ENCODE data around the gene JMJD1C. TPM values are rescaled to one million over a fixed set of nuclear protein-coding genes. Genes with fewer than 3 reads are reported as not detected.
"Not testable (repeated sequence)": the region's sequence is repeated elsewhere in the genome, so short reads cannot be mapped to it uniquely, and the experiment has no call there.

JMJD1C gene
- total RNA-seq: 10 to 100 TPM; 39.2 to 50.7 TPM

- ATAC-seq (peak; percentile 91 to 92), DNase-seq (ENCODE audit: low spot score) (peak; percentile 85)
- peaks cover 0 to 14% of the 10 kb centered on the region in 2 donors for H3K27me3 Mint-ChIP-seq
- peak within 1 kb of the TSS; percentile 70 to 93 for H3K27ac Mint-ChIP-seq
- H3K9me3 Mint-ChIP-seq: no peaks in the 10 kb centered on the region
- no peaks in the 10 kb centered on the region for H3K36me3 Mint-ChIP-seq
- peak within 1 kb of the TSS; percentile 97 for H3K4me3 Mint-ChIP-seq
- H3K4me1 Mint-ChIP-seq (ENCODE audit: low read depth in 2 of 2): peaks cover 14 to 15% of the 10 kb centered on the region in 2 donors
Measured at GRCh38 chr10:63465293-63466143, at the start of gene JMJD1C. Gene JMJD1C (minus strand): TSS chr10:63465977. CDS start chr10:63465662, 315 bp downstream.

- H3K4me1 Mint-ChIP-seq (ENCODE audit: low read depth in 2 of 2): peaks cover 38 to 44% of the 10 kb centered on the region in 2 donors
- H3K27ac Mint-ChIP-seq: no peak overlapping the region
- ATAC-seq (no peak), DNase-seq (ENCODE audit: low spot score) (no peak)
- H3K4me3 Mint-ChIP-seq: no peak overlapping the region
- no peaks in the 10 kb centered on the region for H3K27me3 Mint-ChIP-seq
- H3K9me3 Mint-ChIP-seq: no peaks in the 10 kb centered on the region
- H3K36me3 Mint-ChIP-seq: no peaks in the 10 kb centered on the region
Measured at GRCh38 chr10:63515002-63515763, 49.4 kb upstream of the JMJD1C start.

GRCh38 chr10:63506554-63506953 is 40.8 kb upstream of the JMJD1C start:
- Mint-ChIP-seq H3K36me3 (no peaks in the 10 kb centered on the region), H3K27ac (no peak overlapping the region), H3K4me3 (no peak overlapping the region), H3K4me1 (ENCODE audit: low read depth in 2 of 2) (peaks cover 6 to 10% of the 10 kb centered on the region in 2 donors), H3K9me3 (no peaks in the 10 kb centered on the region), H3K27me3 (no peaks in the 10 kb centered on the region)
- ATAC-seq (no peak), DNase-seq (ENCODE audit: low spot score) (no peak)

GRCh38 chr10:63505562-63505961 is 39.8 kb upstream of the JMJD1C start:
- no peak for DNase-seq (ENCODE audit: low spot score)
- Mint-ChIP-seq H3K4me3 (no peak overlapping the region), H3K4me1 (ENCODE audit: low read depth in 2 of 2) (peaks cover 6 to 10% of the 10 kb centered on the region in 2 donors), H3K36me3 (no peaks in the 10 kb centered on the region), H3K9me3 (no peaks in the 10 kb centered on the region), H3K27me3 (no peaks in the 10 kb centered on the region), H3K27ac (no peak overlapping the region)
- no peak for ATAC-seq

- H3K27me3 Mint-ChIP-seq: no peaks in the 10 kb centered on the region
- no peak overlapping the region for H3K4me3 Mint-ChIP-seq
- no peak for DNase-seq (ENCODE audit: low spot score)
- no peak for ATAC-seq
- peaks cover 6 to 11% of the 10 kb centered on the region in 2 donors for H3K4me1 Mint-ChIP-seq (ENCODE audit: low read depth in 2 of 2)
- H3K27ac Mint-ChIP-seq: no peak overlapping the region
- H3K36me3 Mint-ChIP-seq: no peaks in the 10 kb centered on the region
- no peaks in the 10 kb centered on the region for H3K9me3 Mint-ChIP-seq
Measured at GRCh38 chr10:63504145-63504881, 38.5 kb upstream of the JMJD1C start.

- Mint-ChIP-seq H3K4me1 (ENCODE audit: low read depth in 2 of 2) (peaks cover 6 to 17% of the 10 kb centered on the region in 2 donors), H3K9me3 (no peaks in the 10 kb centered on the region), H3K27ac (no peak overlapping the region), H3K4me3 (no peak overlapping the region), H3K36me3 (no peaks in the 10 kb centered on the region), H3K27me3 (no peaks in the 10 kb centered on the region)
- no peak for DNase-seq (ENCODE audit: low spot score)
- ATAC-seq: no peak
Measured at GRCh38 chr10:63503395-63503794, 37.6 kb upstream of the JMJD1C start.

- Mint-ChIP-seq H3K4me1 (ENCODE audit: low read depth in 2 of 2) (peaks cover 6 to 17% of the 10 kb centered on the region in 2 donors), H3K27ac (no peak overlapping the region), H3K9me3 (no peaks in the 10 kb centered on the region), H3K27me3 (no peaks in the 10 kb centered on the region), H3K36me3 (no peaks in the 10 kb centered on the region), H3K4me3 (no peak overlapping the region)
- ATAC-seq (no peak), DNase-seq (ENCODE audit: low spot score) (no peak)
Measured at GRCh38 chr10:63502832-63503231, 37.1 kb upstream of the JMJD1C start.

GRCh38 chr10:63501954-63502353 is 36.2 kb upstream of the JMJD1C start:
- H3K36me3 Mint-ChIP-seq: no peaks in the 10 kb centered on the region
- no peaks in the 10 kb centered on the region for H3K9me3 Mint-ChIP-seq
- H3K4me1 Mint-ChIP-seq (ENCODE audit: low read depth in 2 of 2): peaks cover 6 to 16% of the 10 kb centered on the region in 2 donors
- H3K27ac Mint-ChIP-seq: no peak overlapping the region
- no peaks in the 10 kb centered on the region for H3K27me3 Mint-ChIP-seq
- DNase-seq (ENCODE audit: low spot score) (no peak), ATAC-seq (no peak)
- H3K4me3 Mint-ChIP-seq: no peak overlapping the region

GRCh38 chr10:63500551-63500950 is 34.8 kb upstream of the JMJD1C start:
- H3K4me1 Mint-ChIP-seq (ENCODE audit: low read depth in 2 of 2): peaks cover 6 to 16% of the 10 kb centered on the region in 2 donors
- DNase-seq (ENCODE audit: low spot score); H3K36me3 Mint-ChIP-seq; H3K27me3 Mint-ChIP-seq; H3K4me3 Mint-ChIP-seq; H3K27ac Mint-ChIP-seq; ATAC-seq; H3K9me3 Mint-ChIP-seq: not testable (repeated sequence)

- H3K4me1 Mint-ChIP-seq (ENCODE audit: low read depth in 2 of 2): peaks cover 0 to 12% of the 10 kb centered on the region in 2 donors
- no peaks in the 10 kb centered on the region for H3K9me3 Mint-ChIP-seq
- H3K4me3 Mint-ChIP-seq: no peak overlapping the region
- no peaks in the 10 kb centered on the region for H3K27me3 Mint-ChIP-seq
- no peak for ATAC-seq
- H3K27ac Mint-ChIP-seq: no peak overlapping the region
- no peaks in the 10 kb centered on the region for H3K36me3 Mint-ChIP-seq
- DNase-seq (ENCODE audit: low spot score): no peak
Measured at GRCh38 chr10:63498665-63499064, 32.9 kb upstream of the JMJD1C start.

- Mint-ChIP-seq H3K27ac (no peak overlapping the region), H3K4me3 (no peak overlapping the region)
Measured at GRCh38 chr10:63497321-63497720, 31.5 kb upstream of the JMJD1C start.

GRCh38 chr10:63496561-63496960 is 30.8 kb upstream of the JMJD1C start:
- no peaks in the 10 kb centered on the region for H3K36me3 Mint-ChIP-seq
- H3K4me1 Mint-ChIP-seq (ENCODE audit: low read depth in 2 of 2): peaks cover 3 to 16% of the 10 kb centered on the region in 2 donors
- no peak for DNase-seq (ENCODE audit: low spot score)
- no peak overlapping the region for H3K4me3 Mint-ChIP-seq
- no peaks in the 10 kb centered on the region for H3K9me3 Mint-ChIP-seq
- no peaks in the 10 kb centered on the region for H3K27me3 Mint-ChIP-seq
- no peak overlapping the region for H3K27ac Mint-ChIP-seq
- no peak for ATAC-seq

More at GRCh38 chr10:63497321-63497720, 31.5 kb upstream of the JMJD1C start:
- no peaks in the 10 kb centered on the region for H3K36me3 Mint-ChIP-seq
- DNase-seq (ENCODE audit: low spot score): no peak
- ATAC-seq: no peak
- no peaks in the 10 kb centered on the region for H3K9me3 Mint-ChIP-seq
- no peaks in the 10 kb centered on the region for H3K27me3 Mint-ChIP-seq
- peaks cover 0 to 15% of the 10 kb centered on the region in 2 donors for H3K4me1 Mint-ChIP-seq (ENCODE audit: low read depth in 2 of 2)

GRCh38 chr10:63494951-63495350 is 29.2 kb upstream of the JMJD1C start:
- H3K4me1 Mint-ChIP-seq (ENCODE audit: low read depth in 2 of 2): peaks cover 7 to 18% of the 10 kb centered on the region in 2 donors
- no peak overlapping the region for H3K4me3 Mint-ChIP-seq
- H3K9me3 Mint-ChIP-seq: no peaks in the 10 kb centered on the region
- DNase-seq (ENCODE audit: low spot score) (no peak), ATAC-seq (no peak)
- no peaks in the 10 kb centered on the region for H3K27me3 Mint-ChIP-seq
- no peak overlapping the region for H3K27ac Mint-ChIP-seq
- H3K36me3 Mint-ChIP-seq: no peaks in the 10 kb centered on the region
